ENCODE results near the gene SIL1.

- no peak for TF ChIP-seq CTCF (conservative IDR thresholded peaks at IDR 0.05)
- no peak for TF ChIP-seq EZH2 (IDR thresholded peaks at IDR 0.05; ENCODE audit: low read depth)
Observed at GRCh38 chr5:138930371-138931097, 267.6 kb downstream of the SIL1 start.
